H9 (cell line): ENCODE measurements around the gene MPV17L2. TPM values are rescaled to one million over a fixed set of nuclear protein-coding genes. Genes with fewer than 3 reads are reported as not detected.

Experiments used
- DNase-seq: peaks from one replicate; pipeline ENCODE4 v3.0.0-alpha.2; 2017
- H2AFZ ChIP-seq: one replicate; pipeline ENCODE4 v1.6.1; 2013; ENCODE audit warnings: mild to moderate bottlenecking, low read length, control low read depth, moderate library complexity
- H2AK5ac ChIP-seq: 2 replicates; pipeline ENCODE4 v1.6.1; 2013; ENCODE audit warnings: low read length, control low read depth, mixed read lengths; ENCODE audit not compliant: insufficient read length
- H2BK120ac ChIP-seq: one replicate; pipeline ENCODE4 v1.6.1; 2013; ENCODE audit warnings: low read depth, mild to moderate bottlenecking, low read length, control low read depth, inconsistent platforms; ENCODE audit not compliant: poor library complexity, severe bottlenecking
- H2BK12ac ChIP-seq: 2 replicates; pipeline ENCODE4 v1.6.1; 2013; ENCODE audit warnings: low read length, control low read depth, mixed read lengths, low read depth; ENCODE audit not compliant: insufficient read length
- H2BK15ac ChIP-seq: 2 replicates; pipeline ENCODE4 v1.6.1; 2013; ENCODE audit warnings: low read depth, low read length, control low read depth
- H2BK20ac ChIP-seq: one replicate; pipeline ENCODE4 v1.6.1; 2013; ENCODE audit warnings: low read depth, mild to moderate bottlenecking, low read length, control low read depth, inconsistent platforms; ENCODE audit not compliant: poor library complexity, severe bottlenecking
- H2BK5ac ChIP-seq: 2 replicates; pipeline ENCODE4 v1.6.1; 2013; ENCODE audit warnings: low read length, control low read depth, mixed read lengths; ENCODE audit not compliant: insufficient read length
- H3K14ac ChIP-seq: 2 replicates; pipeline ENCODE4 v1.6.1; 2013; ENCODE audit warnings: low read length, control low read depth; ENCODE audit not compliant: insufficient read depth
- H3K18ac ChIP-seq: 2 replicates; pipeline ENCODE4 v1.6.1; 2013; ENCODE audit warnings: low read depth, mild to moderate bottlenecking, mixed read lengths, low read length, control low read depth; ENCODE audit not compliant: insufficient read length
- H3K23ac ChIP-seq: 2 replicates; pipeline ENCODE4 v1.6.1; 2013; ENCODE audit warnings: low read length, control low read depth, mixed read lengths, low read depth; ENCODE audit not compliant: insufficient read length
- H3K23me2 ChIP-seq: 2 replicates; pipeline ENCODE4 v1.6.1; 2013; ENCODE audit warnings: low read depth, mild to moderate bottlenecking, mixed read lengths, low read length, control low read depth; ENCODE audit not compliant: insufficient read length, poor library complexity, severe bottlenecking
- H3K27ac ChIP-seq: 2 replicates; pipeline ENCODE4 v1.5.1; 2013; ENCODE audit warnings: low read length, control low read depth, mixed read lengths, low read depth; ENCODE audit not compliant: insufficient read length
- H3K27me3 ChIP-seq: 2 replicates; pipeline ENCODE4 v1.6.1; 2013; ENCODE audit warnings: low read length, control low read depth, inconsistent platforms; ENCODE audit not compliant: insufficient read depth
- H3K4ac ChIP-seq: 2 replicates; pipeline ENCODE4 v1.6.1; 2013; ENCODE audit warnings: low read depth, mild to moderate bottlenecking, control low read depth, inconsistent platforms, low read length, moderate library complexity
- H3K4me1 ChIP-seq: 2 replicates; pipeline ENCODE4 v1.6.1; 2013; ENCODE audit warnings: low read length, control low read depth, inconsistent platforms; ENCODE audit not compliant: insufficient read depth
- H3K4me2 ChIP-seq: 2 replicates; pipeline ENCODE4 v1.6.1; 2013; ENCODE audit warnings: low read length, control low read depth, mixed read lengths; ENCODE audit not compliant: insufficient read length, insufficient read depth
- H3K56ac ChIP-seq: 2 replicates; pipeline ENCODE4 v1.6.1; 2013; ENCODE audit warnings: low read depth, mild to moderate bottlenecking, mixed read lengths, low read length, control low read depth; ENCODE audit not compliant: insufficient read length
- H3K79me1 ChIP-seq: 2 replicates; pipeline ENCODE4 v1.6.1; 2013; ENCODE audit warnings: low read depth, mild to moderate bottlenecking, moderate library complexity, low read length, control low read depth, inconsistent platforms; ENCODE audit not compliant: insufficient read depth, poor library complexity, severe bottlenecking
- H3K79me2 ChIP-seq: 2 replicates; pipeline ENCODE4 v1.6.1; 2013; ENCODE audit warnings: low read length, control low read depth, inconsistent platforms; ENCODE audit not compliant: insufficient read depth
- H3K9ac ChIP-seq: 2 replicates; pipeline ENCODE4 v1.6.1; 2013; ENCODE audit warnings: low read length, control low read depth, mixed read lengths; ENCODE audit not compliant: insufficient read length; ENCODE audit errors: extremely low read depth
- H3K9me3 ChIP-seq: one replicate; pipeline ENCODE4 v1.6.1; 2013; ENCODE audit warnings: low read depth, low read length, inconsistent platforms; ENCODE audit not compliant: control insufficient read depth
- H3T11ph ChIP-seq: one replicate; pipeline ENCODE4 v1.6.1; 2013; ENCODE audit warnings: mild to moderate bottlenecking, low read length, control low read depth, inconsistent platforms
- H4K20me1 ChIP-seq: one replicate; pipeline ENCODE4 v1.6.1; 2013; ENCODE audit not compliant: control insufficient read depth, insufficient read length, insufficient read depth
- H4K5ac ChIP-seq: 2 replicates; pipeline ENCODE4 v1.6.1; 2013; ENCODE audit warnings: low read depth, mild to moderate bottlenecking, mixed read lengths, low read length, control low read depth; ENCODE audit not compliant: insufficient read length
- H4K8ac ChIP-seq: replicated peaks from 2 replicates; pipeline ENCODE4 v1.6.1; 2013; ENCODE audit warnings: low read length, control low read depth, mixed read lengths, low read depth; ENCODE audit not compliant: insufficient read length
- H4K91ac ChIP-seq: 2 replicates; pipeline ENCODE4 v1.6.1; 2013; ENCODE audit warnings: low read depth, mild to moderate bottlenecking, moderate library complexity, mixed read lengths, low read length, control low read depth; ENCODE audit not compliant: insufficient read length
- H3K27ac Mint-ChIP-seq, 3 experiments: 2 replicates in 2 of 3; 3 replicates in 1 of 3; pipeline ENCODE4 v1.8.0; 2020 to 2021; ENCODE audit warnings: mixed read lengths in 3 of 3, mild to moderate bottlenecking in 1 of 3, moderate library complexity in 1 of 3
- H3K27me3 Mint-ChIP-seq: 2 replicates; pipeline ENCODE4 v1.8.0; 2021; ENCODE audit warnings: low read depth, mild to moderate bottlenecking, moderate library complexity, mixed read lengths
- H3K36me3 Mint-ChIP-seq, 3 experiments: 2 replicates in 2 of 3; 3 replicates in 1 of 3; pipeline ENCODE4 v1.8.0; 2020 to 2021; ENCODE audit warnings: low read depth in 3 of 3, mixed read lengths in 3 of 3; ENCODE audit not compliant: insufficient read depth in 1 of 3
- H3K4me1 Mint-ChIP-seq, 2 experiments: 2 replicates each; pipeline ENCODE4 v1.8.0; 2020; ENCODE audit warnings: mixed read lengths in 2 of 2
- H3K4me3 Mint-ChIP-seq, 2 experiments: 2 replicates in 1 of 2; 3 replicates in 1 of 2; pipeline ENCODE4 v1.8.0; 2020 to 2021; ENCODE audit warnings: mild to moderate bottlenecking in 2 of 2, mixed read lengths in 2 of 2, moderate library complexity in 1 of 2
- H3K9me3 Mint-ChIP-seq, 2 experiments: 2 replicates in 1 of 2; 3 replicates in 1 of 2; pipeline ENCODE4 v1.8.0; 2020; ENCODE audit warnings: mild to moderate bottlenecking in 2 of 2, mixed read lengths in 2 of 2, moderate library complexity in 1 of 2
- CTCF ChIP-seq: fragments of 200-600 bp; sonication (generic); conservative IDR thresholded peaks from 3 replicates; pipeline ENCODE4 v1.8.0; 2021; ENCODE audit warnings: antibody characterized with exemption, mild to moderate bottlenecking
- WGBS: extraction: QIAGEN DNeasy Blood & Tissue Kit; methylation state at CpG from one replicate; pipeline ENCODE4 v1.1.7; 2013; ENCODE audit warnings: missing lambda C conversion rate, low lambda C conversion rate, mixed read lengths; ENCODE audit not compliant: insufficient read length; ENCODE audit errors: extremely low coverage; 5-methylcytosine and 5-hydroxymethylcytosine counted together
- total RNA-seq: library from RNA; stranded (reverse); gene quantifications from 2 replicates; pipeline ENCODE4 v1.2.1, GENCODE V29; 2021

The MPV17L2 gene
- total RNA-seq, 1 experiment from 2014 or later, result 26.4 TPM

DNA sequence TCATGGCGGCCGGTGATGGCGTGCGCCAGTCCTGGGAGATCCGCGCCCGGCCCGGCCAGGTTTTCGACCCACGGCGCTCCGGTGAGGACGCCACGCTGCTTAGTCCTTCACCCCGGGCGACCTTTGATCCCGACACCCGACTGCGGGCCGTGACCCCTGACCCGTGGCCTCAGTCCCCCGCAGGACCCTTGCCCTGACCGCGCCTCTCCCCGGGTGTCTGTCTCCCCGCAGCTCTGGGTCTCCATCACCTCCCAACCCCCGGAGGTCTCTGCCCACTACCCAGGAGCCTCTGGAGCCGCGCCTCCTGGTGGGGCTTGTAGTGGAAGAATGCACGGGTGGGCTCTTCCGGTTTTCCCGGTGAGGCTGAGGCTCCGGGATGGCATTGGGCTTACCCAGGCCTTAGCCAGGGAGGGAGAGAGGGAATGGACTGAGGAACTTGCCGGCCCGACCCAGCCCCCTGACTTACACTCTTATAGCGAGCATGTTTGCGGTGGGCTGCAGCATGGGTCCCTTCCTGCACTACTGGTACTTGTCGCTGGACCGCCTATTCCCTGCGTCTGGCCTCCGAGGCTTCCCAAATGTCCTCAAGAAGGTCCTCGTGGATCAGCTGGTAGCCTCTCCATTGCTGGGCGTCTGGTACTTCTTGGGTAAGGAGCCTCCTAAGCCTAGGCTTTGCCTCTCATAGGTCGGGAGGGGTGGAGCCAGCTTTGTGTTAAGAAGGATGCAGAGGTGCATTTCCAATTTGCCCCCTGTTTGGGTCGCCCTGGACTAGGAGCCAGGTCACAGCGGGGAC is 566 bp downstream of the MPV17L2 start:
- Histone ChIP-seq H3K23ac (no peak overlapping the region), H4K5ac (no peak overlapping the region), H3K4ac (no peak overlapping the region), H3K14ac (no peak overlapping the region; the same call in 1 of the 2 replicates), H3K79me1 (peaks cover 6% of the 10 kb centered on the region), H3K79me2 (peaks cover 2% of the 10 kb centered on the region; the same call in 1 of the 2 replicates), H4K20me1 (no peaks in the 10 kb centered on the region), H3K18ac (peak overlapping the region; percentile 39), H3K4me2 (peak overlapping the region; percentile 87), H4K8ac (no peak overlapping the region), H3K27ac (no peak overlapping the region), H2AFZ (no peak overlapping the region), H2BK20ac (no peak overlapping the region), H3K4me1 (no peaks in the 10 kb centered on the region; the same call in 1 of the 2 replicates), H3T11ph (no peak overlapping the region), H3K56ac (no peak overlapping the region), H4K91ac (no peak overlapping the region), H3K9me3 (no peaks in the 10 kb centered on the region), H2AK5ac (no peak overlapping the region), H3K27me3 (no peaks in the 10 kb centered on the region), H3K9ac (peak overlapping the region; percentile 5), H2BK15ac (no peak overlapping the region), H2BK120ac (no peak overlapping the region), H3K23me2 (peaks cover 8% of the 10 kb centered on the region), H2BK5ac (no peak overlapping the region), H2BK12ac (no peak overlapping the region)
- TF ChIP-seq CTCF, result no peak
- Mint-ChIP-seq H3K4me1 (peaks cover 17 to 20% of the 10 kb centered on the region in 2 experiments), H3K9me3 (no peaks in the 10 kb centered on the region; a peak in 1 of 5 replicates), H3K4me3 (peak overlapping the region; percentile 84 to 90), H3K27me3 (no peaks in the 10 kb centered on the region; the same call in 1 of the 2 replicates), H3K27ac (peak overlapping the region; percentile 42 to 81 (median 76); a peak in 5 of 7 replicates), H3K36me3 (peaks cover 10 to 26% (median 26%) of the 10 kb centered on the region in 3 experiments)
- WGBS, result no CpG with 5 or more reads among the region's 46 CpGs
- DNase-seq, result no peak
